ENCODE data around the gene ADCYAP1.

Gene ADCYAP1

DNA sequence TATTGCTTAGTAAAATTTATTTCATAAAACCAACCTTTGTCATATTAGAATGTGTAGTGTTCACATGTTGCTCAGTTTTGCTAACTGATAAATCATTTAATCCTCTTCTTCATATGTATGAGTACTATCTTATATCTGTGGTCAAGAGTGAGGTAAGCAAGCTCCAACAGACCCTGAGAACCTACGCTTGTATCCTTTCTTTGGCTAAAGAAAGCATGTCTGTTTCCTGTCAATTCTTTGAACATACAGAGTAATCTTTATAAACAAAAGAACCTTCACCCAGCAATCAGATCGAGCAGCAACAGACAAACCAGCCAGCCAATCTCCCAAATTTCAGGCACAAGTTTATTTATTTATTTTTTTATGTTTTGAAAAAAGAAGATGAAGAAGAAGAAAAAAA is 6.4 kb downstream of the ADCYAP1 start:
- no peak for DNase-seq

DNA sequence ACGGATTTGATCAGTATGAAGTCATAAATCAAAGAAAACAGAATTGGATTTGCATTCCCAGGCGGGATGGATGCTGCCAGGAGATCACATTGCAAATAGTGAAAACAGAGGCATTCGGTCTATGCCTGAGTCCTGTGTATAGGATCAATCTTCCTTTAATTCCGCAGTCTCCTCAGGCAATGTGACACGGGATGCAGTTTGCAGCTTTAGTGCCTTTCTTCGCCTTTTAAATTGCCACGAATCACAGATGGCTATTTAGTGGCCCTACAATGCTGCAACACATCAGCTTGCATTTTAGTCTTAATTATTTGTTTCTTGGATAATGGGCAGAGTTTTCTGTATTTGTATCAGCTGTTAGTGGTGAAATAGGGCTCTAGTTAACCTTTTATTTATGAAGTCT is 6.8 kb downstream of the ADCYAP1 start:
- DNase-seq = no peak

DNA sequence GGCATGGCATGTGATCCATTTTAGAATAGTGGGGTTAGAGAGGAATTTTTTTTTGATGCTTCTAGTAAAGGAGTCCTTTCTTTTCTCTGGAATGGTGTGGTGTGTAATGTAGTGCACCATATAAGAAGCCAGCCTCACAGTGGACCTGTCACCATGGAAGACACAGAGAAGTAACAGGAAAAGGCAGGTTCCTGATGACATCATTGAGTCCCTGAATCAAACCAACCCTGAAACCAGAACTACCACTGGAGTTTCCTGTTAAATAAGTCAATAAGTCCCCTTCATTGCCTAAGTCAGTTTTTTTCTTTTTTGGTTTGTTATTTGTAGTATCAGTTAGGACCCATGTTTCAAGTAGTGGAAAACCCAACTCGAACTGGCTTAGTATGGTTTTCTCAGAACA is 11.9 kb downstream of the ADCYAP1 start:
- no peak for DNase-seq

DNA sequence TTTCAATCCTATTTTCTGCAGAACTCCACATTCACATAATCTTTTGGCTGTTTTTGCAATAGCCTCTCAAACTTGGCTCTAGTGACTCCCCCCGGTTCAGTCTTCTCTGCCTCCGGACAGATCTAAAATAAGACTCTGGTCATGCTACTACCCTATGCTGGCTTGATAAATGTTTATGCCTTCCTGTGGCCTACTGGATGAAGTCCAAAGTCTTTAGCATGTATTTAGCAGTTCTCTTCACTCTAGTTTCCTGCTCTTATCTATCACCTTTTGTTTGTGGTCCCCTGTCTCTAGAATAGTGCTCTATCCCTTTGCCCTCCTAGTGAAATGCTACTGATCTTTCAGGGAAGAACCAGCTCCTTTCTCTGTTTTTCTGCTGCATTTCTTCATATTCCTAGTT is 14.4 kb downstream of the ADCYAP1 start:
- DNase-seq = no peak

DNA sequence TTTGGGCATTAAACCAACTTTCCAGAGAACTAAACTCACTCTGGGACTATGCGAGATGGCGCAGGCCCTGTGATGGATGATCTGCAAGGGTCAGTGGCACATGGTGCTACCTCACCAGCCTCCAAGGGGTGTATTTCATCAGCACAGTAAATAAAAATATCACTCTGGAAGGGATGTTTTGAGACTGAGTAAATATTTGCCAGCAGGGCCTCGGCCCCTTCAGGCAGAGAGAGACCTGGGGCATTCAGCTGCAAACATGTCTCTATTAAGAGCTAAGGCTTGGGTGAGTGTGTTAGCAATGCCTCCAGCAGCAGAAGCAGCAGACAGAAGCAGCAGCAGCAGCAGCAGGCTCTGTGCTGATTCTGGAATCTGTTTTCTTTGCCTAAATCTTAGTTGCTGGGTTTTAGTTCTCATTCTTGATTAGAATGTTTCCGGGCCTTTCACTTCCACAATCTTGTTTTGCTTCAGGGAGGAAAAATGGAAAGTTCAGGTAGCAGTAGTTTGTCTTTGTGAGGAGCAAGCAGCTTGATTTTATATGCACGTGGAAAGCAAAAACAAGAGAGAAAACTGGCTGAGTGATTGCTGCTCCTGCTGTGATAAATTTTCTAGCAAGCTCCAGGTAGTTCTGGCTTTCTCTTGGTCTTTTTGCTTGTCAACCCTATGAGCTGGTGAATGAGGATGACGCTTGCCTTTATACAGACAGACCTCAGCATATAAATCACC is 18.6 kb downstream of the ADCYAP1 start:
- DNase-seq = no peak

DNA sequence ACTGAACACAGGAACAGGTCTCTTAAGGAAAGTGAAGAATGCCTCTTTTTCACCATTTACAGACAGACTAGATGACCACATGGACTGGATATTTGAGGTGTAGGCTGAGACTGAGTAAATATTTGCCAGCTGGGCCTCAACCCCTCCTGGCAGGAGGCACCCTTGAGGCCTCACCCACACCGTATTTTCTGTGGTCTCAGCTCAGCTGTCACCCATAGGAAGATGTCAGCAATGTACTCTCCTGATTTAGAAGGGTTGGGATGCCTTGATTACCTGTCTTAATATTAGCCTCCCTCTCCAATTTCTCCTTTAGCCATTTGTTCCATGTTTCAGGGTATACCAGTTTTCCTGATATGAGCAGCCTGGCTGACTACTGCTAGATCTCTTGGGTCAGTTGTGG is 20.3 kb downstream of the ADCYAP1 start:
- DNase-seq = no peak

DNA sequence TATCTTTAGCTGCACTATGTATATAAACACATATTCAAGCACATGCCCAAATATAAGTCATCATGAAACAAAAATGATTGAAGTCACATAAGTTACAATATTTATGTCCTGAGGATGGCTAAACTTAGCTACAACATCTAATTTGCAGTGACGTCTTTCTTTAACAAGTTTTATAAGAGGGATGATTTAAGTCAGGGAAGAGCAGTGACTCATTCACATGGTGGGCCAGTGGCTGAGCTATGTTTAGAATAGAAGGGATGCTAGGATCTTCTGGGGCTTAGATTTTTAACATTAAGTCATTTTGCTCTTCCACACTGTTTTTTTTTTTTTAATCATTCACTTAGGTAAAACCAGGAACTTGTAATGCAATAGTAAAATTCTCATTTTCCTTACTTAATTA is 22.3 kb downstream of the ADCYAP1 start:
- DNase-seq = no peak

DNA sequence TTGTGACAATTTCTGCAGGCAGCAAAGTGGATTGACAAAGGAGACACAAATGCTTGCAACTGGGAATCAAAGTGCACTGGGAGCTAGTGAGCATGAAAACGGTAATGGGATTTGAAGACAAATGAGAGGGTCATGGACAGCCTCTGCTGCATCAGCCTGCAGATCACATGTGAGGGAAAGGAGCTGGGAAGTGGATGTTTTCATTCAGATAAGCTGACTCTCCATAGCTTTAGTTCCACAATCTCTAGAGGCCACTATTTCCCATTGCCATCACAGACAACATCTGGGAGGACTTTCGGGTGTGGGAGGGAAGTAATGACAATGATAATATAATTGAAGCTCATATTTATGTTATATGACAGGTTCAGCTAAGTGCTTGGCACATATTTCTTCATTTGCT is 28.4 kb downstream of the ADCYAP1 start:
- no peak for DNase-seq

DNA sequence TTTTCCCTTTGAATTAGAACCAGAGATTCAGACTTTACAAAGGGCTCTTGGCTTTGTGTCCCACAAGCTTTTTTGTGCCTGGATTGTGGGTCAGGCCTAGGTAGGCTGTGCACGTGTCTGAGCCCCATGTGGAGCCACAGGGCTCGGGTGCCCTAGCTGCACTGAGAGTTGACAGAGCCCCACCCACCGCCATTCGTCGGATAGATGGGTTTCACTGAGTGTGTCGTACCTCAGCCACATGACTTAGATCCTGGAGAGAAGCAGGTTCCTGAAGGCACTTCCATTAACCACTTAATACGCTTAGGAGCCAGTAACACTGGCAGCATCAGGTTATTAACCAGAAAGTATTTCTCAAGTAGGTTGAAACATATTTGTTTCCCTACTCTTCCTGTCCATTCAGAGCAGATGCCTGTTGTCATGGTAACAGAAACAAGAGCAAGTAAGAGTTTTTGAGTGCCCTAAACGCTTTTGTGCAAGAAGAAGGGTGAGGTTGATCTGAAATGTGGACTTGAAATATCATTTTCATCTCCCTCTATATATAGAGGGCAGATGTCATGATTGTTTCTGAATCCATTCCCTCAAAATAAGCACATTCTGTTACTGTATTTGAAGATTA is 30.0 kb downstream of the ADCYAP1 start:
- DNase-seq = no peak

DNA sequence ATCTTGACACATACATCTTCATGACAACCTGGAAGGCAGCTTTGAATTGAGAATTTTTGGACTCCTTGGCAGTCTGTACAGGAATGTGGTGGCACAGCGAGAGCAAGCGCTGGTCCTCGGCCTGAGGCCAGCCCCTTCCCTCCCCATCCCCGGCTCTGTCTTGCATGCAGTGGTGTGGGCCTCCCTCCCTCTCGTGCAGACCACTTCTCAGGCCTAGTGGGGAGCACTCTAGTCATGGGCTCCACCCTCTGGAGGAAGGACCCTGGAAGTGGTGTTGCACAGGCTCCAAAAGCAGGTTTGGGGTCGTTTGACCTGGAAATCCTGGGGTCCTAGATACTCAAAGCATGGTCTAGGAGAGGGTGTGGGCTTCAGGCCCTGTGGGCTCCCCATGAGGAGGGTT is 32.3 kb downstream of the ADCYAP1 start:
- DNase-seq = no peak

DNA sequence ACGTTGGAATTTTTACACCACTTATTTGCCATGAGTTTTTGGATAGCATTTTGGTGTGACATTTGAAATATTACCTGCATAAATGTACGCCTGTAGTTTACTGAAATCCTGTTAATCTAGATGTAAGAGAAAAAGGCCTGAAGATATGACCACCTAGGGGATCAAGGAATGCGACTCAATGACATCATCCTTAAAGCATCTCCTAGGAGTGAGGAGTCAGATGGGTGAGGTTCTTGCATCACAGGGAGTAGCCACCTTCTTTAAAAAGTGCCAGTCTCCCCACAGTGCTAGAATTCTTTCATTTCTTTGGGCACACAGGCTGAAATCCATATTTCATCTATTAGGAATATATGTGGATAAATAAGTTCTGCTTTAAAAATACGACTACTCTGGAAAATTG is 34.5 kb downstream of the ADCYAP1 start:
- no peak for DNase-seq

DNA sequence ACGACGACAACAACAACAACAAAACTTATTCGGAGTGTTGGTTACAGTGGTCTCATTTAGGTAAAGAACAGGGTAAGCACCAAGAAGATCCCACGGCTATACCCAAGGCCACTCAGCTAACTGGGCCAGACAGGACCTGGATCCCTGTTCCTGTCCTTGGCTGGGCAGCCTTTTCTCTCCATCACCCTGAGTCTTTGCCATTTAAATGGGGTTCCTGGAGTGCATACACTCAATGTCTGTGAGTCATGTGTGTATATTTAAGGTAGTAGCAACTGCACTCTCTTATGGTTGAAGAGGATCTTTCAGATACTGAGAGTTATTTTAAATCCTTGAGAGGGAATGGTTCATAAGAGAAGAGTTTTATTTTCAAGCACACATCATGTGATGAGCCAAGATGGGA is 35.3 kb downstream of the ADCYAP1 start:
- DNase-seq = no peak

DNA sequence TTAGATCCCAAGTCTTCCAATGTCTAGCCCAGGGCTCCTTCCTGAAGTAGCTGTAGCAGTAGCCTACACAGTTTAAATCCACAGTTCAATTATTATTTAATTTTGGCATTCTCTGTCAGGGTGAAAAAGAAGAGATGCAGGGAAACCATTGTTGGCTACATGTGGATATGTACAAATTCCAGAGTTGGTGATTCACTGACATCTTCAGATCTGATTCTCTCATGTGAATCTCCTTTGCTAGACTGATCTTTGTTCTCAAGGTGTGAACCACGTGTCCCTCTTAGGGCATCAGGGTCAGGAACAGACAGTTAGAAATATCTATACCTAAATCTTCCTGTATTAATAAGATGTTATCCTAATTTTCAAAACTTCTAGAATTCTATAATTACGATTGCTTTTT is 36.7 kb downstream of the ADCYAP1 start:
- DNase-seq = no peak

DNA sequence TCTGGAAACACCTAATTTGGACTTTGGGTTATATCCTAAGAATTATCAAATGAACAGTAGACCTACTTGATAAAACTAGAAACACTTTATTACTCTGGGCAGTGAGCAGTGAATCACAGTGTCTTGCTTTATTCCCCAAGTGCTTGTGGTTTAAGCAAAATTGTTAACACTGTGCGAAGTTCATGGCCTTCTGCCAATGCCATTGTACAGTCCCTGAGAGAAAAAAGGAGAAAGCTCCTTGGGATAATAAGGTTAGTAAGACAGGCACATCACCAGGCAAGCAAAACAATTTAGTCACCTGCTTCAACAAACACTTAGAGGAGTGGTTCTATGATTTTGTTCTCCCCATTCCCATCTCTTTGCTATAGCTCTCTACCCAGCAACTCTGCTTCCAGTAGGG is 39.8 kb downstream of the ADCYAP1 start:
- DNase-seq = no peak

DNA sequence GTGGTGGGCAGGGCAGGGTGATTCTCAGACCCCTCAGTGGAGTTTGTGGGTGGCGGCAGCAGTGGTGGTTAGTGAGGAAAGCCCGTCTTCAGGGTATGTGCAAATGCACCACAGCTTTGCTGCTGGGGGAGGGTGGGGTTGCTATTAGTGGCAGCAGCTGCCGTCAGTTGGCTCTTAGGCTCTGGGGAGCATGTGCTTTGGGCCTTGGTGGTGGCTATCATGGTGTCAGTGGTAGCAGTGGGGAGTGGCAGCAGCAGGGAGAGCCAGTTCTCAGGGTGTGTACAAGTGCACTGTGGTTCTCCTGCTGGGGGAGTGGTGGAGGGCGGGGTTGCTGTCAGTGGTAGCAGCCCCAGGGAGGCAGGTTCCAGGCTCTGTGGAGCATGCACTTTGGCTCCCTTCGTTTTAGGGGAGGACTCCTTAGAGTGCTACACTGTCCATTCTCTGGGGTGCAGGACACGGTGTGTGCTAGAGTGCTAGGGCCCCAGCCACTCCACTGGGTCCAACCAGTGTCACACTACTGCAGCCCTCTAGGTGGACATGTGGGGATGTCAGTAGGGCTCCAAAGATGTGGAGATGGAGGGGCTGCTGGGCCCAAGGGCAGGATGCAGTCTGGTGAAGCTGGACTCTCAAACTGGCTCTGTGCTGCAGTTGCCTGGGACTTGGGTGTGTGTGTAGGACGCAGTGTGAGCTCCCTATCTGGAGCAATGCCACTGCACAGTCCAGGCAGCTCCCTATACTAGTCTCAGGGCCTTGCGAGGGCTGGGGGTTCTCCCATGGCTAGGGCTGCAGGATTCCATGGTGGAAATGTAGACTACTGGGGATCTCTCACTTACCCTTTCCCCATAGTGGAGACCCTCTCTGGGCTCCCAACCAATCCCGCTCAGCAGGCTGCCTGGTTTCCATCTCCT is 45.3 kb downstream of the ADCYAP1 start:
- DNase-seq = no peak

DNA sequence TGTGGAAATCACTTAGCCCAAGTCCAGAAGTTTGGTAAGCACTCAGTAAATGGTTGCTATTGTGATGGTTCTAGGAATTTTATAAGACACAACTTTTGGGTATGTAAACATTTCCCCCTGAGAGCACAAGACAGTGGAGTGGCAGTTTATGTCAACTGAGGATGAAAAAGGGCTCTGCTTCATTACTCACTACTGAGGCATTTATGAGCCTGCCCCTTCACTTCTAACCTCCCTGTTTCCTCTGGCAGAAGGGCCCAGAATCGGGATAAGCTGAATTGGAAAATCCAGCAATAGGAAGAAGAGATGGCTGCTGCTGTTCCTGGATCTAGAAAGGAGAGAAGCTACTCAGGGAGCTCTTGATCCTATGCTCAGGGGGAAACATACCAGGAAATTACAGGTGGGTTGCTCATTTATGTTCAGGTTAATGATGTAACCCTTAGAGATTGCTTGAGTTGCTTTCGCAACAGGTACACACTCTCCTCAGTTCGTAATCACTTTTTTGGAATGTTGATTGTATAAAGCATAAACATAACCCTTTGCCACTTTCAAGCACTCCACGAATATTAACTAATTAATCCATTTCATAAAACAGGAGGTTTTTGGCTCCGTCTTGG is 46.3 kb downstream of the ADCYAP1 start:
- no peak for DNase-seq

DNA sequence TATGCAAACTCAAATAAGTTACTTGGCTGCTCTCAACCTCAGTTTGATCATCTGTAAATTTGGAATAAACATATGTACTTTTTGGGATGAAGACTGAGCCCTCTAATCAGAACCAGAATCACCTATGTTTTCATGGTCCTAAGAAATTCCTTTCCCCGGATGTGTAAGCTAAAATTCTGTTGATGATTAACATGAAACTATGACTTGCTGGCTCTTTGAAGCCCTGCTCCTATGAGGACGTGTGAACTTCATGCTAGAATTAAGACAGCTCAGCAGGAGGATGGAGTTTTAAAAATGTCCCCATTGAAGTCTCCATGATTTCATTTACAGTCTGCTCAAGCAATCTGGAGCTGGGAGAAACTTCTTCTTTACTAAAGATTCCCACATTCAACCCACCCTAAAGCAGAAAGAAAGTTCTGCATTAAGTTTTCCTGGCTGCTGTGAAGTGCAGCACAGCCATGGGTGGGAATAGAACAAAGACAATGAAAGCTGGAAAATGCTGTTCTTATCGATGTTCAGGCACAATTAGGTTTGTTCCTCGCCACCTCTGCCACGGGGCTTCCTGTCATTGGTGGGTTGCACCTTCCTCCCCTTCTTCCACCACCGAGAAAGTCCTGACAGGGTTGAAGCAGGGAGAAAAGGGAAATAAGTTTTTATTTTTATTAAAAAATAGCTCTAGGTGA is 50.9 kb downstream of the ADCYAP1 start:
- no peak for DNase-seq

DNA sequence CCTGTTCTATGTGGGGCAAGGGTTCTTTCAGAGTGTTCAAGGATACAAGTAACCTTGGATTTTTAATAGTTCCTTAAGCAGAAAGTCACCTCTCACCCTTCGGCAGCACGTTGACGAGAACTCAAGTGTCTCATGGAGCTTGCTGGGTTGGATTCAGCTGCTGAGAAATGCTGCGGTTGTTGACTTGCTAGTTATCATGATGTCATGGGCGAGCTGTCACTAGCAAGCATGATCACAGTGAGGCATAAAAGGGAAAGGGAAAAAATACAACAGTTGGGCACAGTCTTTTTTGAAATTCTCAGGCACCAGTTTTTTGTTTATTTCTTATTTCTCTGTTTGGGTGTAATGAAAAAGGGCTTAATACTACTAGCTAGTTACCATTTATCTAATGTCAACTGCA is 53.2 kb downstream of the ADCYAP1 start:
- no peak for DNase-seq

DNA sequence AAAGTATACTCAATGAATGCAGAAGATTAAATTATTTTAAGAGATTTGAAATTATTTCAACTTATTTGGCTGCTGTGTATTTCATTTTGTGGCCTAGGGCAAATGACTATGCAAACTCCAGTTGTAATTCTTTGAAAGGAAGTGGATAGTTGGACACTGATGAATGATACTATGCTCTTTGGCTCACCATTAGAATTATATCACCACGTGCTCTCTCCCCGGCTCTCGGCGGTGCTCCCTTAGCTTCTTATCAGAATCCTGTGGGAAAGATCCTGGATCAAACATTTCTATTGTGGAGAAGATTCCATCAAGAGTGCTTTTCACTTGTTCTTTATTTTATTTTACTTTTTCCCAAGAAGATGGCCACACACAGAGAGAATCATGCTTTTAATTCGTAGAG is 55.2 kb downstream of the ADCYAP1 start:
- no peak for DNase-seq
